Measurements from ENCODE around the gene ACOT11.

The ACOT11 gene

GRCh38 chr1:54607821-54608565, 60.0 kb downstream of the ACOT11 start:
- no peak for DNase-seq
- Histone ChIP-seq H3K4me3 (ENCODE audit: low read depth, low read length) (no peak overlapping the region), H3K36me3 (no peaks in the 10 kb centered on the region; the same call in 1 of the 2 replicates), H3K9me3 (ENCODE audit: severe bottlenecking) (no peaks in the 10 kb centered on the region), H3K27ac (no peak overlapping the region), H3K27me3 (ENCODE audit: insufficient read depth, low read depth, severe bottlenecking) (no peaks in the 10 kb centered on the region)
- no peak for TF ChIP-seq CTCF (IDR thresholded peaks at IDR 0.05; ENCODE audit: low read depth, low read length)

- no peak for DNase-seq
- H3K27me3 ChIP-seq (ENCODE audit: insufficient read depth, low read depth, severe bottlenecking), result no peaks in the 10 kb centered on the region
- H3K9me3 ChIP-seq (ENCODE audit: severe bottlenecking), result no peaks in the 10 kb centered on the region
- H3K36me3 ChIP-seq, result no peaks in the 10 kb centered on the region; the same call in 1 of the 2 replicates
- no peak overlapping the region for H3K4me3 ChIP-seq (ENCODE audit: low read depth, low read length)
- no peak overlapping the region for H3K27ac ChIP-seq
- no peak for TF ChIP-seq CTCF (IDR thresholded peaks at IDR 0.05; ENCODE audit: low read depth, low read length)
These were observed 60.7 kb downstream of the ACOT11 start for GRCh38 chr1:54608566-54609230.

GRCh38 chr1:54609301-54609921, 61.4 kb downstream of the ACOT11 start:
- no peak overlapping the region for H3K27ac ChIP-seq
- DNase-seq, result no peak
- TF ChIP-seq CTCF (IDR thresholded peaks at IDR 0.05; ENCODE audit: low read depth, low read length), result no peak
- H3K9me3 ChIP-seq (ENCODE audit: severe bottlenecking), result no peaks in the 10 kb centered on the region
- no peaks in the 10 kb centered on the region for H3K27me3 ChIP-seq (ENCODE audit: insufficient read depth, low read depth, severe bottlenecking)
- no peaks in the 10 kb centered on the region; the same call in 1 of the 2 replicates for H3K36me3 ChIP-seq
- H3K4me3 ChIP-seq (ENCODE audit: low read depth, low read length), result no peak overlapping the region

- H3K27me3 ChIP-seq (ENCODE audit: insufficient read depth, low read depth, severe bottlenecking), result no peaks in the 10 kb centered on the region
- H3K36me3 ChIP-seq, result no peaks in the 10 kb centered on the region; the same call in 1 of the 2 replicates
- no peaks in the 10 kb centered on the region for H3K9me3 ChIP-seq (ENCODE audit: severe bottlenecking)
- TF ChIP-seq CTCF (IDR thresholded peaks at IDR 0.05; ENCODE audit: low read depth, low read length), result no peak
- no peak for DNase-seq
- H3K4me3 ChIP-seq (ENCODE audit: low read depth, low read length), result no peak overlapping the region
- H3K27ac ChIP-seq, result no peak overlapping the region
These were observed 62.0 kb downstream of the ACOT11 start for GRCh38 chr1:54610048-54610447.

GRCh38 chr1:54610601-54611580, 62.9 kb downstream of the ACOT11 start:
- DNase-seq, result no peak
- no peak overlapping the region for H3K27ac ChIP-seq
- no peak for TF ChIP-seq CTCF (IDR thresholded peaks at IDR 0.05; ENCODE audit: low read depth, low read length)
- no peaks in the 10 kb centered on the region; the same call in 1 of the 2 replicates for H3K36me3 ChIP-seq
- no peak overlapping the region for H3K4me3 ChIP-seq (ENCODE audit: low read depth, low read length)
- no peaks in the 10 kb centered on the region for H3K27me3 ChIP-seq (ENCODE audit: insufficient read depth, low read depth, severe bottlenecking)
- H3K9me3 ChIP-seq (ENCODE audit: severe bottlenecking), result no peaks in the 10 kb centered on the region
